ENCODE measurements around the gene NYNRIN. TPM values are rescaled to one million over a fixed set of nuclear protein-coding genes. Genes with fewer than 3 reads are reported as not detected.

The NYNRIN gene
- total RNA-seq, 1 donor from 2014 or later: not detected

GRCh38 chr14:24427537-24428508, 29.0 kb downstream of the NYNRIN start:
- Mint-ChIP-seq H3K4me3 (peak overlapping the region; percentile 50), H3K36me3 (ENCODE audit: low read depth) (peaks cover 7% of the 10 kb centered on the region), H3K4me1 (ENCODE audit: low read depth) (peaks cover 44% of the 10 kb centered on the region), H3K27me3 (ENCODE audit: insufficient read depth) (no peaks in the 10 kb centered on the region), H3K27ac (peak overlapping the region; percentile 70), H3K9me3 (no peaks in the 10 kb centered on the region)
- intact Hi-C loops (cut with micrococcal nuclease): no loop called here
- no peak for DNase-seq (ENCODE audit: low spot score)

DNA sequence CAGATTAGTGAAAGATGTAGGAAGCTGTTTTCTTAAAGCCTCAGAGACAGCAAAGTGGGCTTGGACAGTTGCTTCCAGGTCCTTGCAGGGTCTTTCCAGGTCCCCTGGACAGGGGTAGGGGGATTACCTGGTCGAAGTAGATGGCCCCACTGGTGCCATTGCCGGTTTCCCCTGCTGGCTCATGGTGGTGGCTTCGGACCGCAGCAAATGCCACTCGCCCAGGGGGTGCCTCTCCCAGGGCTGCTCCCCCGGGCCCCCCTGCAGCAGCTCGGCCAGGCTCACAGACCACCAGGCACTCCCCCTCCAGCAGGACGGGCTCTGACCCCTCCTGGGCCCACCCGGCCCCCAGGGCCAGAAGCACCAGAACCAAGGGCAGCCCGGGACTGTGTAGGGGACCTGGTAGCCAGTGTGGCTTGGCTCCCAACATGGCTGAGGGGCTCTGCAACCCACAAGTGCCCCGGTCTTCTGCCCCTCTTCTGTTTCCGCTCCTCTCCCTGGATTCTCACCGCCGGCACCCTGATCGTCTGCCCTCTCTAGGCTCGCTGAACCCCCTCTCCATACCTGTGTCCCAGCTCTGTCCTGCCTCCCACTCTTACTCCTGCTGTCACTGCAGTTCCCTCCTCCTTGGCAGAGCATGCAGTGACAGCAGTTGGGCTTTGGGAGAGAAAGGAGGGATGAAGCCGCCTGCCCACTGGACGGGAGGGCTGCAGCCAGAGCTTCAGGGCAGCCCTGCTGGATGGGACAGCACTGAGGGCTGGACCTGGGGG, 30.0 kb downstream of the NYNRIN start:
- peaks cover 16% of the 10 kb centered on the region for H3K36me3 Mint-ChIP-seq (ENCODE audit: low read depth)

DNA sequence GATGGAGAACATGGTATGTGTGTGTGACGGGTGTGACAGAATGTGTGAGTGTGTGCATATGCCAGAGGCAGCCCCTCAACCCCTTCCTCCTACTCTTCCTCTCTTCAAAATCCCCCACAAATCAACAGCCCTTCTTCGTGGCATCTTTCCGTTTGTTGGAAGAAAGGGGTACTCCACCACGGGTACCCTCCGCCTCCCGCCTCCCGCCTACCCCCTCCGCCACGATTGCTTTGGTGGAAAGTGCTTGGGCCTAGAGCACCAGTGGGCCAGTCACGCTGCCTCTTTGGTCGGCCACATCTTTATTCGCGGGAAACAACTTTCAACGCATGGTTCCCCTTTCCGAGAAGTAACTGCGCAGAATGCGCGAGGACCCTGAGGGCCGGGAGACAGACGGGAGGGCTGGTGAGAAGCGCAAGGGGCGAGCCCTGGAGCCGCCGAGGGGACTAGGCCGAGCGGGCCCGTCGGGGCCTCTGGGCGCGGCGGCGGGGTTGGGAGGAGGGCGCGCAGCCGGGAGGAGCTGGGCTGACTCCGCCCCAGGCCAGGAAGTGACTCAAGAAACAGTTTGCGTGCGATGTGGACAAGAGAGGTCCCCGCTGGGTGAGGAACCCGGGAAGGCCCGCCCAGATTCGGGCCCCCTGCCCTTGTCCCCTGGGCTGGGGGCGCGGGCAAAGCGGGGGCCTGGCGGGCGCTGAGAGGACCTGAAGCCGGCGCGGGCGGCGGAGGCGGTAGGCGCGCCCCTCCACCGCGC, 30.8 kb downstream of the NYNRIN start, which contains the start of the genes CBLN3 and KHNYN:
CBLN3 (minus strand) TSS at position 274 of the 748 bp plus-strand sequence. CDS start 614 bp downstream, outside the sequence.
KHNYN (plus strand) TSS at position 560 of the 748 bp plus-strand sequence. CDS start 777 bp downstream, outside the sequence.
- no peaks in the 10 kb centered on the region for H3K27me3 Mint-ChIP-seq (ENCODE audit: insufficient read depth)
- peaks cover 53% of the 10 kb centered on the region for H3K4me1 Mint-ChIP-seq (ENCODE audit: low read depth)
- intact Hi-C loops (cut with micrococcal nuclease): loop anchor here (2.0 to 10.0 kb wide), 4 partner anchors 31 to 1897 kb away; partner anchors contain the start of genes IRF9, NYNRIN and PABPN1
- peak within 1 kb of the TSS; percentile 98 for H3K27ac Mint-ChIP-seq
- H3K9me3 Mint-ChIP-seq: no peaks in the 10 kb centered on the region
- H3K36me3 Mint-ChIP-seq (ENCODE audit: low read depth): peaks cover 19% of the 10 kb centered on the region
- peak; percentile 87 for DNase-seq (ENCODE audit: low spot score)
- peak within 1 kb of the TSS; percentile 92 for H3K4me3 Mint-ChIP-seq

More for the DNA sequence above, 30.0 kb downstream of the NYNRIN start:
- no peaks in the 10 kb centered on the region for H3K27me3 Mint-ChIP-seq (ENCODE audit: insufficient read depth)
- intact Hi-C loops (cut with micrococcal nuclease): no loop called here
- peak overlapping the region; percentile 98 for H3K27ac Mint-ChIP-seq
- peaks cover 53% of the 10 kb centered on the region for H3K4me1 Mint-ChIP-seq (ENCODE audit: low read depth)
- no peaks in the 10 kb centered on the region for H3K9me3 Mint-ChIP-seq
- peak overlapping the region; percentile 92 for H3K4me3 Mint-ChIP-seq
- DNase-seq (ENCODE audit: low spot score): no peak

DNA sequence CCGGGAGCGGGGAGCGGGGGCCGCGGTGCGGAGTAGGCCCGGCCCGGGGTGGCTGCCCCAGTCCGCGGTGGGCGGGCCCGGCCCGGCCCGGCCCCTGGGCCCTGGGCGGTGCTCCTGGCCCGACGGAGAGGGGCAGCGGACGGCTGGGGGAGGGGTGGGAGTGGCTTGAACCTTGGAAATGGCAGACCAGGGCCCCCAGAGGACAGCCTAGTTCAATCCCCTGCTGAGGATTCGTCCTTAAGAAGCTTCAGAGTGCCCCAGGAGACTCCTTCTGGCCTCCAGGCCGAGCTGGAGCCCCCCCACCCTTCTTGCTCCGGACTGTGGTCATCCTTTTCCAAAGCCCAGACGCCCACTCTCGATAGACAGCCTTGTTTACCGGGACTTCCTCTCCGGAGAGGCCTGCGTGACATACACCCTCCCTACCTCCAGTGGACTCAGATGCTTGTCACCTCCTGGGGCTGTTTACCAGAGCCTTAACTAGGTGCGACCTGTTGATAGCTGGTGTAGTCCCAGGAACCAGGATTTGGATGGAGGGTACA, 31.4 kb downstream of the NYNRIN start:
- Mint-ChIP-seq H3K27me3 (ENCODE audit: insufficient read depth) (no peaks in the 10 kb centered on the region), H3K27ac (peak overlapping the region; percentile 95), H3K9me3 (no peaks in the 10 kb centered on the region), H3K4me3 (peak overlapping the region; percentile 90), H3K4me1 (ENCODE audit: low read depth) (peaks cover 53% of the 10 kb centered on the region), H3K36me3 (ENCODE audit: low read depth) (peaks cover 22% of the 10 kb centered on the region)
- DNase-seq (ENCODE audit: low spot score): peak; percentile 43
- intact Hi-C loops (cut with micrococcal nuclease): loop anchor here (2.0 to 10.0 kb wide), 4 partner anchors 31 to 1898 kb away; partner anchors contain the start of genes IRF9, NYNRIN and PABPN1

DNA sequence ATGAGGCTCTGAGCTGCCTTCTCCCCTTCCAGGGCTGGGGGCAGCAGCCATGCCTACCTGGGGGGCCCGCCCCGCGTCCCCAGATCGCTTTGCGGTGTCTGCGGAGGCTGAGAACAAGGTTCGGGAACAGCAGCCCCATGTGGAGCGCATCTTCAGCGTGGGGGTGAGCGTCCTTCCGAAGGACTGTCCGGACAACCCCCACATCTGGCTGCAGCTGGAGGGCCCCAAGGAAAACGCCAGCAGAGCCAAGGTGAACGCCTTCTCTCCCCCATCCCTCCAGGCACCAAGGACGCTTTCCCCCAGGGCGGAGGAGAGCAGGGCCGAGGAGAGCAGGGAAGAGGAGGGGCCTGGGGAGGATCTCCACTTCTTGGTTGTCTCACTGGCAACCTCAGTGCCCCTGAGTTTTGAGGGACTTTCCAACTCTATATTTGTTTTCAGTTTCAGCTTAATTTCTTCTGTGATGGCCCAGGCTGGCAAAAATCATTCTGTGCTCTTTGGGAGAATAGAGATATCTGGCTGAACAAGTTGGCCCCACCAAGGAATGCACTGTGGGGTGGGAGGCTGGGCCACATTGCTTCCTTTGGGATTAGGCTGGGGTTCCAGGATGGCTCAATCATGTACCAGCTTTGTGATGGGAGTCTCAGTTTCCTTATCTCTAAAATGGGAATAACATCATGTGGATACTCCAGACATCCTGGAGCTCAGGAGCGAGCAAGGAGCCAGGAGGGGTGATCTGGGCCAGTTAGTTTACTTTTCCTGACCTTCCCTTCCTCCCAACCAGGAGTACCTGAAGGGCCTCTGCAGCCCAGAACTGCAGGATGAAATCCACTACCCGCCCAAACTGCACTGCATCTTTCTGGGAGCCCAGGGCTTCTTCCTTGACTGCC, 32.1 kb downstream of the NYNRIN start:
- H3K4me3 Mint-ChIP-seq: peak overlapping the region; percentile 90
- peaks cover 53% of the 10 kb centered on the region for H3K4me1 Mint-ChIP-seq (ENCODE audit: low read depth)
- DNase-seq (ENCODE audit: low spot score): peak; percentile 70
- no peaks in the 10 kb centered on the region for H3K27me3 Mint-ChIP-seq (ENCODE audit: insufficient read depth)
- H3K27ac Mint-ChIP-seq: peak overlapping the region; percentile 95
- H3K9me3 Mint-ChIP-seq: no peaks in the 10 kb centered on the region
- H3K36me3 Mint-ChIP-seq (ENCODE audit: low read depth): peaks cover 27% of the 10 kb centered on the region
- intact Hi-C loops (cut with micrococcal nuclease): loop anchor here (1.0 to 10.0 kb wide), 12 partner anchors 11 to 1899 kb away; partner anchors contain the start of genes GMPR2, IRF9, LTB4R2 and NEDD8

- peak overlapping the region; percentile 95 for H3K27ac Mint-ChIP-seq
- no peaks in the 10 kb centered on the region for H3K27me3 Mint-ChIP-seq (ENCODE audit: insufficient read depth)
- H3K4me1 Mint-ChIP-seq (ENCODE audit: low read depth): peaks cover 51% of the 10 kb centered on the region
- H3K9me3 Mint-ChIP-seq: no peaks in the 10 kb centered on the region
- intact Hi-C loops (cut with micrococcal nuclease): loop anchor here (1.0 to 10.0 kb wide), 12 partner anchors 11 to 1899 kb away; partner anchors contain the start of genes GMPR2, IRF9, LTB4R2 and NEDD8
- peaks cover 34% of the 10 kb centered on the region for H3K36me3 Mint-ChIP-seq (ENCODE audit: low read depth)
- peak; percentile 85 for DNase-seq (ENCODE audit: low spot score)
- H3K4me3 Mint-ChIP-seq: peak overlapping the region; percentile 90
These were observed 32.9 kb downstream of the NYNRIN start for GRCh38 chr14:24431569-24432258.

- no peaks in the 10 kb centered on the region for H3K9me3 Mint-ChIP-seq
- no peak for DNase-seq (ENCODE audit: low spot score)
- H3K27ac Mint-ChIP-seq: no peak overlapping the region
- no peaks in the 10 kb centered on the region for H3K27me3 Mint-ChIP-seq (ENCODE audit: insufficient read depth)
- H3K4me1 Mint-ChIP-seq (ENCODE audit: low read depth): peaks cover 54% of the 10 kb centered on the region
- intact Hi-C loops (cut with micrococcal nuclease): loop anchor here (5.0 to 10.0 kb wide), 3 partner anchors 270 to 1900 kb away; partner anchors contain the start of genes IRF9 and PABPN1
- no peak overlapping the region for H3K4me3 Mint-ChIP-seq
- peaks cover 38% of the 10 kb centered on the region for H3K36me3 Mint-ChIP-seq (ENCODE audit: low read depth)
These were observed 33.7 kb downstream of the NYNRIN start for GRCh38 chr14:24432259-24433131.

DNA sequence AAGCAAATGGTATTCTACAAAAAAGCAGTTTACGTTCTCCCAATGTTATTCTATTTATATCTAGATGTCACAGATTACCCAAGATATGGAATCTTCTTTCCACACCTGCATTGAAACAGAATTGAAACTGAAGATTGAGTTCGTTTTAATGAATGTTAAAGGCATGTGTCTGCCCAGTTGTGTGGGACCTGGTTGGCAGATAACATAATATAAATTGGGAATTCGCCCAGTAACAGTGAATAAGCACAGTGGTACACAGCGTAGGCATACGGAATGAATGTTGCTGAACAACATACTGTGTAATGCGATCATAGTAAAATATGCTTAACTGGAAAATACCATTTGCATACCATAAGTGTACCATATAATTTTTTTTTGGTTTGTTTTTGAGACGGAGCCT, 35.2 kb downstream of the NYNRIN start:
- Mint-ChIP-seq H3K4me1 (ENCODE audit: low read depth) (peaks cover 67% of the 10 kb centered on the region), H3K27ac (no peak overlapping the region), H3K27me3 (ENCODE audit: insufficient read depth) (no peaks in the 10 kb centered on the region), H3K9me3 (no peaks in the 10 kb centered on the region), H3K36me3 (ENCODE audit: low read depth) (peaks cover 53% of the 10 kb centered on the region), H3K4me3 (no peak overlapping the region)
- no peak for DNase-seq (ENCODE audit: low spot score)
- intact Hi-C loops (cut with micrococcal nuclease): loop anchor here (5.0 to 10.0 kb wide), 3 partner anchors 272 to 1902 kb away; partner anchors contain the start of genes IRF9 and PABPN1

GRCh38 chr14:24434676-24435075, 35.9 kb downstream of the NYNRIN start:
- DNase-seq (ENCODE audit: low spot score): no peak
- no peaks in the 10 kb centered on the region for H3K27me3 Mint-ChIP-seq (ENCODE audit: insufficient read depth)
- intact Hi-C loops (cut with micrococcal nuclease): loop anchor here (5.0 to 10.0 kb wide), 3 partner anchors 272 to 1902 kb away; partner anchors contain the start of genes IRF9 and PABPN1
- peaks cover 59% of the 10 kb centered on the region for H3K36me3 Mint-ChIP-seq (ENCODE audit: low read depth)
- H3K4me1 Mint-ChIP-seq (ENCODE audit: low read depth): peaks cover 67% of the 10 kb centered on the region
- no peak overlapping the region for H3K4me3 Mint-ChIP-seq
- no peaks in the 10 kb centered on the region for H3K9me3 Mint-ChIP-seq
- H3K27ac Mint-ChIP-seq: no peak overlapping the region
